HCT116 (cell line): ENCODE data around the gene ACSS2. TPM values are rescaled to one million over a fixed set of nuclear protein-coding genes. Genes with fewer than 3 reads are reported as not detected.

Experiments
- ATAC-seq: fragments of 200-7000 bp; cut with Tn5 transposase; 2 replicates; pipeline ENCODE4 v1.9.1; 2020; ENCODE audit warnings: mild to moderate bottlenecking, moderate library complexity
- BruUV-seq: library from RNA; stranded (reverse); fragments of 400-500 nt; replicated peaks from 2 replicates; lab custom pipeline; 2021; lab: Mats Ljungman, UMichigan
- CTCF ChIA-PET: fragments of 300-600 bp; sonication (Branson Sonifier 250); formaldehyde crosslinking; loops from one replicate; lab custom pipeline; 2021; ENCODE audit warnings: antibody characterized with exemption; lab: Charles Lee
- POLR2A ChIA-PET: fragments of 300-600, 350-600 bp; sonication (Branson Sonifier 250); formaldehyde crosslinking; loops from one replicate; lab custom pipeline; 2021; ENCODE audit warnings: antibody characterized with exemption; lab: Charles Lee
- RAD21 ChIA-PET, 2 experiments: fragments of 300-600 bp; sonication (Branson Sonifier 250); formaldehyde crosslinking; loops; one replicate each; lab custom pipeline; 2023; ENCODE audit warnings: low total read pairs in 2 of 2; ENCODE audit not compliant: uncharacterized antibody in 2 of 2, unreplicated experiment in 2 of 2, low non-redundant PET in 1 of 2; lab: Charles Lee
- DNase-seq: peaks from one replicate; pipeline ENCODE4 v3.0.0-alpha.2; 2010; ENCODE audit warnings: low read depth, low spot score
- H2AFZ ChIP-seq: fragments of 200-600 bp; shearing (Covaris generic), sonication (generic); 2 replicates; pipeline ENCODE4 v1.6.1; 2017; ENCODE audit warnings: low read depth, mixed run types, mixed read lengths, antibody characterized with exemption, low read length; ENCODE audit not compliant: poor library complexity, severe bottlenecking
- H3K27ac ChIP-seq: 2 replicates; pipeline ENCODE4 v1.5.1; 2012; ENCODE audit warnings: low read depth, low read length
- H3K27me3 ChIP-seq: fragments of 200-600 bp; sonication (generic); 2 replicates; pipeline ENCODE4 v1.6.1; 2016; ENCODE audit warnings: mixed run types, low read length, mixed read lengths; ENCODE audit not compliant: insufficient read depth
- H3K36me3 ChIP-seq, 2 experiments: fragments of 200-500 bp in 1 of 2; fragments of 200-600 bp in 1 of 2; sonication (Bioruptor generic) in 1 of 2; sonication (generic) in 1 of 2; 2 replicates each; pipeline versions ENCODE4 v1.5.1 to v1.6.1; 2014 to 2016; ENCODE audit warnings: low read length in 2 of 2, inconsistent platforms in 1 of 2, mixed read lengths in 1 of 2, mixed run types in 1 of 2; ENCODE audit not compliant: insufficient read depth in 2 of 2, control insufficient read depth in 1 of 2
- H3K4me1 ChIP-seq, 2 experiments: fragments of 200-600 bp in 1 of 2; sonication (generic) in 1 of 2; 2 replicates each; pipeline versions ENCODE4 v1.5.1 to v1.6.1; 2012 to 2017; ENCODE audit warnings: low read length in 2 of 2, inconsistent platforms in 1 of 2, mild to moderate bottlenecking in 1 of 2, mixed read lengths in 1 of 2, mixed run types in 1 of 2, moderate library complexity in 1 of 2; ENCODE audit not compliant: insufficient read depth in 2 of 2, control insufficient read depth in 1 of 2
- H3K4me2 ChIP-seq: fragments of 200-600 bp; sonication (generic); 2 replicates; pipeline ENCODE4 v1.6.1; 2017; ENCODE audit warnings: mixed run types, low read length, mixed read lengths
- H3K4me3 ChIP-seq, 2 experiments: fragments of 200-600 bp in 1 of 2; sonication (generic) in 1 of 2; replicated peaks in 1 of 2; 2 replicates each; pipeline ENCODE4 v1.5.1; 2011 to 2016; ENCODE audit warnings: low read length in 2 of 2, control low read depth in 1 of 2, low read depth in 1 of 2, mild to moderate bottlenecking in 1 of 2, mixed read lengths in 1 of 2, mixed run types in 1 of 2
- H3K79me2 ChIP-seq: fragments of 200-600 bp; sonication (generic); 2 replicates; pipeline ENCODE4 v1.6.1; 2017; ENCODE audit warnings: mild to moderate bottlenecking, mixed run types, low read length, moderate library complexity, mixed read lengths; ENCODE audit not compliant: insufficient read depth
- H3K9ac ChIP-seq: fragments of 200-600 bp; sonication (generic); 2 replicates; pipeline ENCODE4 v1.6.1; 2016; ENCODE audit warnings: low read length, mixed read lengths
- H3K9me2 ChIP-seq: fragments of 200-600 bp; sonication (generic), shearing (Covaris generic); 2 replicates; pipeline ENCODE4 v1.6.1; 2017; ENCODE audit warnings: mixed run types, mild to moderate bottlenecking, moderate library complexity; ENCODE audit not compliant: insufficient read depth
- H3K9me3 ChIP-seq, 2 experiments: fragments of 200-500 bp in 1 of 2; fragments of 200-600 bp in 1 of 2; sonication (Bioruptor generic) in 1 of 2; sonication (generic) in 1 of 2; 2 replicates each; pipeline ENCODE4 v1.6.1; 2014 to 2017; ENCODE audit warnings: low read length in 2 of 2, mixed read lengths in 2 of 2, inconsistent platforms in 1 of 2, low read depth in 1 of 2, mild to moderate bottlenecking in 1 of 2, mixed run types in 1 of 2, moderate library complexity in 1 of 2; ENCODE audit not compliant: control insufficient read depth in 1 of 2, insufficient read depth in 1 of 2
- H4K20me1 ChIP-seq: fragments of 200-600 bp; sonication (generic), shearing (Covaris generic); 2 replicates; pipeline ENCODE4 v1.6.1; 2017; ENCODE audit warnings: mixed run types, mild to moderate bottlenecking, moderate library complexity; ENCODE audit not compliant: insufficient read depth
- CBX3 ChIP-seq: IDR thresholded peaks from 2 replicates; pipeline ENCODE4 v1.6.1; 2012; ENCODE audit warnings: low read depth
- EZH2phosphoT487 ChIP-seq: fragments of 200-600 bp; IDR thresholded peaks from 2 replicates; pipeline ENCODE4 v1.6.1; 2018; ENCODE audit warnings: antibody characterized with exemption, borderline replicate concordance
- JUND ChIP-seq: IDR thresholded peaks from 2 replicates; pipeline ENCODE4 v1.6.1; 2012
- POLR2AphosphoS5 ChIP-seq: IDR thresholded peaks from 2 replicates; pipeline ENCODE4 v1.6.1; 2011; ENCODE audit warnings: mild to moderate bottlenecking, low read depth, low read length, moderate library complexity
- SIN3A ChIP-seq: IDR thresholded peaks from 2 replicates; pipeline ENCODE4 v1.6.1; 2012; ENCODE audit warnings: low read depth
- SRF ChIP-seq: IDR thresholded peaks from 2 replicates; pipeline ENCODE4 v1.6.1; 2012; ENCODE audit warnings: low read depth
- TCF7L2 ChIP-seq: IDR thresholded peaks from 2 replicates; pipeline ENCODE4 v1.7.0; 2011; ENCODE audit warnings: borderline replicate concordance, inconsistent platforms; ENCODE audit not compliant: insufficient read depth, insufficient read length; ENCODE audit errors: extremely low read depth
- intact Hi-C: fragments of 100-400 bp; cut with micrococcal nuclease; formaldehyde crosslinking; loops from 2 replicates; pipeline ENCODE4 v1.10.0; 2022
- total RNA-seq: library from RNA; stranded (reverse); gene quantifications from one replicate; pipeline ENCODE4 v1.2.1, GENCODE V29; 2021; ENCODE audit not compliant: unreplicated experiment
- TF ChIP-seq, protein P1 (sequence below): IDR thresholded peaks from 2 replicates; pipeline ENCODE4 v1.6.1; 2011; ENCODE audit warnings: mild to moderate bottlenecking, low read length, moderate library complexity; ENCODE audit not compliant: insufficient replicate concordance; ENCODE audit errors: extremely low read depth
- TF ChIP-seq, protein P2 (sequence below): IDR thresholded peaks from 2 replicates; pipeline ENCODE4 v1.6.1; 2012; ENCODE audit warnings: low read depth

Gene ACSS2
- total RNA-seq, 1 experiment from 2014 or later, result 71.7 TPM

DNA sequence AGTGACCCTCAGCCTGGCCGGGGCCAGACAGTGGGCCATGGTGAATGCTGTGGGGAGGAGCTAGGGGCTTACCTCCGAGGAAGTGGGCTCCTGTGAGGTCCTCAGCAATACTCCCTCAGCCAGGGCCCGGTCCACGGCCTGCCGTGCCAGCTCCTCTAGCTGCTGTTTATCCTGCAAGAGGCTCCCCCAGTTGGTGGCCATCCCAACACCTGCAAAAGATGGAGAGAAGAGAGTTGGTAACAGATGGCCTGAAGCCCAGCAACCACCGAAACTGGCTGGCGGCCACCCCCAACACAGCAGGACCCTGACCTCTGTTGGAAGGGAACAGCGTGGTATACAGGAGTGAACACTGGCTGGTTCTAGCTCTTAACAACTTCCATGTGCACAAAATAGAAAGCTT is 75.2 kb downstream of the ACSS2 start:
- no peak overlapping the region for H3K9ac ChIP-seq
- POLR2A ChIA-PET, result no interaction called here
- RAD21 ChIA-PET, result no interaction called here

More for the DNA sequence above, 75.2 kb downstream of the ACSS2 start:
- Histone ChIP-seq H2AFZ (no peak overlapping the region), H3K79me2 (peaks cover 15% of the 10 kb centered on the region), H3K4me1 (peaks cover 7 to 18% of the 10 kb centered on the region in 2 experiments), H3K4me2 (no peak overlapping the region), H3K27me3 (no peaks in the 10 kb centered on the region)
- BruUV-seq, result no TSS peak
- ATAC-seq, result no peak
- no peak for TF ChIP-seq SRF
- TF ChIP-seq, protein P1, sequence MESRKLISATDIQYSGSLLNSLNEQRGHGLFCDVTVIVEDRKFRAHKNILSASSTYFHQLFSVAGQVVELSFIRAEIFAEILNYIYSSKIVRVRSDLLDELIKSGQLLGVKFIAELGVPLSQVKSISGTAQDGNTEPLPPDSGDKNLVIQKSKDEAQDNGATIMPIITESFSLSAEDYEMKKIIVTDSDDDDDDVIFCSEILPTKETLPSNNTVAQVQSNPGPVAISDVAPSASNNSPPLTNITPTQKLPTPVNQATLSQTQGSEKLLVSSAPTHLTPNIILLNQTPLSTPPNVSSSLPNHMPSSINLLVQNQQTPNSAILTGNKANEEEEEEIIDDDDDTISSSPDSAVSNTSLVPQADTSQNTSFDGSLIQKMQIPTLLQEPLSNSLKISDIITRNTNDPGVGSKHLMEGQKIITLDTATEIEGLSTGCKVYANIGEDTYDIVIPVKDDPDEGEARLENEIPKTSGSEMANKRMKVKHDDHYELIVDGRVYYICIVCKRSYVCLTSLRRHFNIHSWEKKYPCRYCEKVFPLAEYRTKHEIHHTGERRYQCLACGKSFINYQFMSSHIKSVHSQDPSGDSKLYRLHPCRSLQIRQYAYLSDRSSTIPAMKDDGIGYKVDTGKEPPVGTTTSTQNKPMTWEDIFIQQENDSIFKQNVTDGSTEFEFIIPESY, result no peak
- no peak for TF ChIP-seq POLR2AphosphoS5
- TF ChIP-seq, protein P2, sequence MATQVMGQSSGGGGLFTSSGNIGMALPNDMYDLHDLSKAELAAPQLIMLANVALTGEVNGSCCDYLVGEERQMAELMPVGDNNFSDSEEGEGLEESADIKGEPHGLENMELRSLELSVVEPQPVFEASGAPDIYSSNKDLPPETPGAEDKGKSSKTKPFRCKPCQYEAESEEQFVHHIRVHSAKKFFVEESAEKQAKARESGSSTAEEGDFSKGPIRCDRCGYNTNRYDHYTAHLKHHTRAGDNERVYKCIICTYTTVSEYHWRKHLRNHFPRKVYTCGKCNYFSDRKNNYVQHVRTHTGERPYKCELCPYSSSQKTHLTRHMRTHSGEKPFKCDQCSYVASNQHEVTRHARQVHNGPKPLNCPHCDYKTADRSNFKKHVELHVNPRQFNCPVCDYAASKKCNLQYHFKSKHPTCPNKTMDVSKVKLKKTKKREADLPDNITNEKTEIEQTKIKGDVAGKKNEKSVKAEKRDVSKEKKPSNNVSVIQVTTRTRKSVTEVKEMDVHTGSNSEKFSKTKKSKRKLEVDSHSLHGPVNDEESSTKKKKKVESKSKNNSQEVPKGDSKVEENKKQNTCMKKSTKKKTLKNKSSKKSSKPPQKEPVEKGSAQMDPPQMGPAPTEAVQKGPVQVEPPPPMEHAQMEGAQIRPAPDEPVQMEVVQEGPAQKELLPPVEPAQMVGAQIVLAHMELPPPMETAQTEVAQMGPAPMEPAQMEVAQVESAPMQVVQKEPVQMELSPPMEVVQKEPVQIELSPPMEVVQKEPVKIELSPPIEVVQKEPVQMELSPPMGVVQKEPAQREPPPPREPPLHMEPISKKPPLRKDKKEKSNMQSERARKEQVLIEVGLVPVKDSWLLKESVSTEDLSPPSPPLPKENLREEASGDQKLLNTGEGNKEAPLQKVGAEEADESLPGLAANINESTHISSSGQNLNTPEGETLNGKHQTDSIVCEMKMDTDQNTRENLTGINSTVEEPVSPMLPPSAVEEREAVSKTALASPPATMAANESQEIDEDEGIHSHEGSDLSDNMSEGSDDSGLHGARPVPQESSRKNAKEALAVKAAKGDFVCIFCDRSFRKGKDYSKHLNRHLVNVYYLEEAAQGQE, result no peak
- TF ChIP-seq EZH2phosphoT487, result no peak
- TF ChIP-seq TCF7L2, result no peak
- no peak for TF ChIP-seq CBX3
- TF ChIP-seq JUND, result no peak
- TF ChIP-seq SIN3A, result no peak
- TF ChIP-seq, all 23 proteins: peak for 0
- Histone ChIP-seq H3K9me3 (no peaks in the 10 kb centered on the region), H3K36me3 (peaks cover 14 to 24% of the 10 kb centered on the region in 2 experiments; a peak in 3 of 4 replicates), H3K27ac (no peak overlapping the region), H3K4me3 (no peak overlapping the region), H3K9me2 (no peaks in the 10 kb centered on the region), H4K20me1 (no peaks in the 10 kb centered on the region)
- intact Hi-C loops, result no loop called here
- no peak for DNase-seq
- CTCF ChIA-PET, result no interaction called here
